ENCODE data around the gene PRDM2.
"Not testable (repeated sequence)": the region's sequence is repeated elsewhere in the genome, so short reads cannot be mapped to it uniquely, and the experiment has no call there.

PRDM2 gene, protein sequence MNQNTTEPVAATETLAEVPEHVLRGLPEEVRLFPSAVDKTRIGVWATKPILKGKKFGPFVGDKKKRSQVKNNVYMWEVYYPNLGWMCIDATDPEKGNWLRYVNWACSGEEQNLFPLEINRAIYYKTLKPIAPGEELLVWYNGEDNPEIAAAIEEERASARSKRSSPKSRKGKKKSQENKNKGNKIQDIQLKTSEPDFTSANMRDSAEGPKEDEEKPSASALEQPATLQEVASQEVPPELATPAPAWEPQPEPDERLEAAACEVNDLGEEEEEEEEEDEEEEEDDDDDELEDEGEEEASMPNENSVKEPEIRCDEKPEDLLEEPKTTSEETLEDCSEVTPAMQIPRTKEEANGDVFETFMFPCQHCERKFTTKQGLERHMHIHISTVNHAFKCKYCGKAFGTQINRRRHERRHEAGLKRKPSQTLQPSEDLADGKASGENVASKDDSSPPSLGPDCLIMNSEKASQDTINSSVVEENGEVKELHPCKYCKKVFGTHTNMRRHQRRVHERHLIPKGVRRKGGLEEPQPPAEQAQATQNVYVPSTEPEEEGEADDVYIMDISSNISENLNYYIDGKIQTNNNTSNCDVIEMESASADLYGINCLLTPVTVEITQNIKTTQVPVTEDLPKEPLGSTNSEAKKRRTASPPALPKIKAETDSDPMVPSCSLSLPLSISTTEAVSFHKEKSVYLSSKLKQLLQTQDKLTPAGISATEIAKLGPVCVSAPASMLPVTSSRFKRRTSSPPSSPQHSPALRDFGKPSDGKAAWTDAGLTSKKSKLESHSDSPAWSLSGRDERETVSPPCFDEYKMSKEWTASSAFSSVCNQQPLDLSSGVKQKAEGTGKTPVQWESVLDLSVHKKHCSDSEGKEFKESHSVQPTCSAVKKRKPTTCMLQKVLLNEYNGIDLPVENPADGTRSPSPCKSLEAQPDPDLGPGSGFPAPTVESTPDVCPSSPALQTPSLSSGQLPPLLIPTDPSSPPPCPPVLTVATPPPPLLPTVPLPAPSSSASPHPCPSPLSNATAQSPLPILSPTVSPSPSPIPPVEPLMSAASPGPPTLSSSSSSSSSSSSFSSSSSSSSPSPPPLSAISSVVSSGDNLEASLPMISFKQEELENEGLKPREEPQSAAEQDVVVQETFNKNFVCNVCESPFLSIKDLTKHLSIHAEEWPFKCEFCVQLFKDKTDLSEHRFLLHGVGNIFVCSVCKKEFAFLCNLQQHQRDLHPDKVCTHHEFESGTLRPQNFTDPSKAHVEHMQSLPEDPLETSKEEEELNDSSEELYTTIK (N-terminal part only)

DNA sequence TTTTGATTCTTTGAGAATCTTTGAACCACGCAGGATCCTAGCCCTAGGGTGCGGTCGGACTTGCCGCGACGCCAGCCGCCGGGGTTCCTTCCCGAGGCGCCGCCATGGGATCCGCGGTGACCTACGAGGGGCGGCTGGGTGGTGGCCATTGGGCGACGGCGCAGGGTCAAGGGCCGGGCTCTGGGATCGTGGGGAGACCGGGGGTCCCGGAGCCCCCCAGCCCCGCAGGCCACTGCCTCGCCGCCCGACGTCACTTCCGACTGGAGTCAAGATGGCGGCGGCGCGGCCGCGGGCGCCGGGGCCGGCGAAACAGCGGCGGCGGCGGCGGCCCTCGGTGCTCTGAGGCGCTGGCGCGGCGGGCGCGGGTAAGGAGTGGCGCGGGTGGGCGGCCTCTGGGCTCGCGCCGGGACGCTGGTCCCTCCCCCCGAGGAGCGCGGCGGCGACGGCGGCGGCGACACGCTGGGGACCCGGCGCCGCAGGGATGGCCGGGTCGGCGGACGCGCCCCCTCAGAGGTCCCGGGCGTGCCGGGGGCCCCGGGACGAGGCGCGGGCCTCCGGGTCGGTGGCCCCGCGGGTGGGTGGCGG is at the start of gene PRDM2:
Gene PRDM2 (plus strand): TSS at position 253 of the 585 bp plus-strand sequence. CDS start 15,418 bp downstream, outside the sequence.
- peak; percentile 68 for DNase-seq

- no peak for DNase-seq
Measured at GRCh38 chr1:13651279-13651678, 48.7 kb upstream of the PRDM2 start.

- no peak for DNase-seq
Measured at GRCh38 chr1:13652238-13652637, 47.8 kb upstream of the PRDM2 start.

DNA sequence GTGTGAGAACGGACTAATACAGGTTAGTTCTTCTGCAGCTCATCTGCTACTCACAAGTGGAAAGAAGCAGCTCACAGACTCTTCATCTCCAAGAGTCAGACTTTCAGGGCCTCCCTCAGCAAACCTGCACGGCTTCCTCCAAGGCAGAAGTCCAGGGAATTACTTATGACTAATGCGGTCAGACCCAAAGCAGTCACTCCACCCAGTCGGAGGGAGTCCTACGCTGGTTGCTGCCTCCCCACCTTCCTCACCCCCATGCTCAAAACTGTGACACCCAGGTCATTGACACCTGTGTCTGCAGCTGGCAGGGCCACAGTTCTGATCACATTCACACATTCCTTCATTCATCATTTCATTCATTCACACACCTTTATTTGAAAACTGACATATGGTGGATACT is 38.4 kb upstream of the PRDM2 start:
- no peak for DNase-seq

DNA sequence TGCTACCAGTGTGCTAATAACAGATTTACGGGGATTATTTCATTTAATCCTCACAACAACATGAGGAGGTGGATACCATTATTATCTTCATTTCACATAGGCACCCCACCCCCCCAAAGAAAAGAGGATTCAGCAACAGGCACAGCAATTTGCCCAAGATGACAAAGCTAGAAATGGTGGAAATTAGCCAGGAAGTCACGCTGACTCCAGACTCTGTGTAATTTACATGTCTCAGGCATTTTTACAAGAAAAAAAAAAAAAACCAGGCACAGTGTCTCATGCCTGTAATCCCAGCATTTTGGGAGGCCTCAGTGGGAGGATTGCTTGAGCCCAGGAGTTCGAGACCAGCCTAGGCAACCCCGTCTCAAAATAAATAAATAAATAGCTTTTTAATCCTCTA is 37.5 kb upstream of the PRDM2 start:
- DNase-seq, result no peak

GRCh38 chr1:13663969-13664368 is 36.0 kb upstream of the PRDM2 start:
- DNase-seq, result no peak

GRCh38 chr1:13664451-13664850 is 35.5 kb upstream of the PRDM2 start:
- DNase-seq, result no peak

DNA sequence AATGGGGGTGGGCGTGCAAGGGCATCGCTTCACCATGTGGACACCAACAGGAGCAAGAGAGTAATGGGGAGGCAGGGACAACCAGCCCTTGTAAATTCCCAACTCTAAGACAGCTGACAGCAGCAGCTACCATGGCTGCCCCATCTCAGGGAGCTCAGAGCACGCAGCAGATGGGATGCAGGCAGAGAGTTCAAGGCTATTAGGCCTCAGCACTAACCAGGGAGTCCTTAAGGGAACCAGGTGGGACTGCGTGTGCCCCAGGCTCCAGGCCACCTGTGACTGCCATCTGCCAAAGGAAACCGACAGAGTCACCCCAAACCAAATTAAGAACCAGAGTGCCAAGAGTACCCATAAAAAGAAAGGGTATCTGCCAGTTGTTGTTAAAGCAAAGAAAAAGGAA is 33.7 kb upstream of the PRDM2 start:
- no peak for DNase-seq

- peak; percentile 34 for DNase-seq
Measured at GRCh38 chr1:13667691-13668090, 32.3 kb upstream of the PRDM2 start.

- DNase-seq, result no peak
Measured at GRCh38 chr1:13674377-13674776, 25.6 kb upstream of the PRDM2 start.

- no peak for DNase-seq
Measured at GRCh38 chr1:13675151-13675651, 24.8 kb upstream of the PRDM2 start.

DNA sequence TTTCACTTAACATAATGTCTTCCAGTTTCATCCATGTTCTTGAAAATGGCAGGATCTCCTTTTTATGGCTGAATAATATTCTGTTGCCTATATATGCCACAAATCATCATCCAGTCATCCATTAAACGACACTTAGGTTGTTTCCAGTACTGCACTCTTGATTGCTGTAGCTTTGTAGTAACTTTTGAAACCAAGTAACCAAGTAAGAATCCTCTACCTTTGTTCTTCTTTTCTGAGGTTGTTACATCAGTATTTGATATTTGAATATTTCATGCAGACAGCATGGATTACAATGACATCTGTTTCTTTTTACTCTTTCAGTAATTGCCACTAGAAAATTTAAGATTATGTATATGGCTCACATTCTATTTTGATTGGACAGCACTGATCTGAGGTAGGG is 22.1 kb upstream of the PRDM2 start:
- DNase-seq, result no peak

GRCh38 chr1:13679651-13680050 is 20.3 kb upstream of the PRDM2 start:
- no peak for DNase-seq

- not testable (repeated sequence) for DNase-seq
Measured at GRCh38 chr1:13680609-13681008, 19.4 kb upstream of the PRDM2 start.

GRCh38 chr1:13681921-13682320 is 18.1 kb upstream of the PRDM2 start:
- no peak for DNase-seq

DNA sequence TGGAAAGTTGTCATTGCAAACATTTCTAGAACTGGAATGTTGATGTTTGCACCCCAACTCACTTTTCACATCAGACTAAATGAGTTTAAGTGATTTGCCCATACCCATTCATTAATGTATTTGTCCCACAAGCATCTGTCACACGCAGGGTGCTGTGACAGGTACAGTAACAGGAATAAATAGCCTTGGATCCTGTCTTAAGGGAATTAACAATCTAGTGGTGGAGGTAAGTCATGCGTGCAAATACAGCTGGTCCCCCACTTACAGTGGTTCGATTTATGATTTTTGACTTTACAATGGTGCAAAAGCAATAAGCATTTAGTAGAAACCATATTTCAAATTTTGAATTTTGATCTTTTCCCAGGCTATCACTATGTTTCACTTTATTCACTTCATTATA is 17.5 kb upstream of the PRDM2 start:
- DNase-seq, result no peak

GRCh38 chr1:13683206-13683605 is 16.8 kb upstream of the PRDM2 start:
- DNase-seq, result no peak

GRCh38 chr1:13687151-13687715 is 12.8 kb upstream of the PRDM2 start:
- no peak for DNase-seq

DNA sequence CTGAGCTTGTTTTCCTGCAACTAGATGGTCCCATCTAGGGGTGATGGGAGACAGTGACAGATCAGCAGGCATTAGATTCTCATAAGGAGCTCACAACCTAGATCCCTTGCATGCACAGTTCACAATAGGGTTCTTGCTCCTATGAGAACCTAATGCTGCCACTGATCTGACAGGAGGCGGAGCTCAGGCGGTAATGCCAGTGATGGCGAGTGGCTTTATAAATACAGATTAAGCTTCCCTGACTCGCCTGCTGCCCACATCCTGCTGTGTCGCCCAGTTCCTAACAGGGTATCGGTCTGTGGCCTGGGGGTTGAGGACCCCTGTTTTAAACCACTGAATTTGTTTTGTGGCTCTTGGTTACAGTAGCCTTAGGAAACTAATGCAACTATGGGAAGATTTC is 6.9 kb upstream of the PRDM2 start:
- DNase-seq, result not testable (repeated sequence)

DNA sequence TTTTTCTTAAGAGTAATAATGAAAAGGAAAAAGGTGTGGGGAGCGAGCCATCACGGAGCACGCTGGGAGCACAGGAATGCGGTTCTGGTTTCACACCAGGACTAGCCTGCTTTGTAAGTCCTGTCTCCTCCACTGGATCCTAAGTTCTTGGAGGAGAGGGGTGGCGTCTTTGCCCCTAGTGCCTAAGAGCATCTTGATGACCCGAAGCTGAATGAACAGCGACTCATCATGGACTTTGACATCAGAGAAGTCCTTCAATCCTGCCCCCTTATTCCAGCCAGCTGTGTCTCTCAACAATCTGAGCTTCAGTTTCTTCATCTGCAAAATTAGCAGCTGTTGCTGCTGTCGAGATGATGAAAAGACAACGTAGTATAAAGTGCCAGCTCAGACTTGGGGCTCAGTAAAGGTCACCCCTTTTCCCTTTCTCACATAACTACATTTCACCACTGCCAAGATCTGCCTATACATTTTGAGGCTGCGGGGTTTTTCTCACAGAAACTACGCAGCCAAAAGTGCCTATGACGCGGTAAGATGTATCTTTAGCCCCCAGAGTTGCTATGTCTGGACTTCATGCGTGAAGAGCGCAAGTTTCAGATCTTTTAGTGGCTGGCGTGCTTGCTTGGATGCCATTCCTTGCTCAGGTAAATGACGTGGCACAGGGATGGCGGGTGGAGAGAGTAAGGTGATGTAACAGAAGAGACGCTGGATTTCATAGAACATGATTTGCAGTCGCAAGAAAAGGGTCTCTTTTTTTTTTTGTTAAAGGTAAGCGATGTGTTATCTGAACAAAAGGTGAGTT is 4.9 kb upstream of the PRDM2 start:
- no peak for DNase-seq

DNA sequence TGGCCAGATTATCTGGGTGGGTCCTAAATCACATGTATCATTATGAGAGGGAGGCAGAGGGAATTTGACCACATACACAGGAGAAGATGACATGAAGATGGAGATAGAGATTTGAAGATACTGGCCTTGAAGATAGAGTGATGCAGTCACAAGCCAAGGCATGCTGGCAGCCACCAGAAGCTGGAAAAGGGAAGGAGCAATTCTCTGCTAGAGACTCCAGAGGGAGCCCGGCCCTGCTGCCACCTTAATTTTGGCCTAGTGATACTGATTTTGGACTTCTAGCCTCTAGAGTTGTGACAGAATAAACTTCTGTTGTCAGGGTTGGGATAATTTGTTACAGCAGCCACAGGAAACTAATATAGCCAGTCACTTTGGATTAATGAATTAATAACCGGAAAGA is 2.2 kb upstream of the PRDM2 start:
- no peak for DNase-seq
